Stomach (tissue), 9 donors: ENCODE measurements around the gene PLP1. TPM values are rescaled to one million over a fixed set of nuclear protein-coding genes. Genes with fewer than 3 reads are reported as not detected.
A peak's percentile ranks its signal among the peaks of the same experiment; 100 is the strongest.

ENCODE experiments used
- DNase-seq, 2 donors: peaks; one replicate each; pipeline versions ENCODE4 v3.0.0 to v3.0.0-alpha.2; 2013 to 2019
- H3K27ac ChIP-seq, 5 donors: fragments of 200-600 bp in 4 of 5; sonication (generic) in 4 of 5; one replicate each; pipeline ENCODE4 v1.5.1; 2013 to 2019; ENCODE audit warnings: mild to moderate bottlenecking in 1 of 5, moderate library complexity in 1 of 5
- H3K27me3 ChIP-seq, 3 donors: fragments of 200-600 bp; sonication (generic); one replicate each; pipeline ENCODE4 v1.5.1; 2017 to 2019; ENCODE audit warnings: mixed run types in 1 of 3
- H3K36me3 ChIP-seq, 4 donors: fragments of 200-600 bp; sonication (generic); 1 replicate in 3 of 4; 2 replicates in 1 of 4; pipeline ENCODE4 v1.5.1; 2016 to 2019
- H3K4me1 ChIP-seq, 4 donors: fragments of 200-600 bp; sonication (generic); one replicate each; pipeline ENCODE4 v1.5.1; 2016 to 2019
- H3K4me3 ChIP-seq, 4 donors: fragments of 200-600 bp; sonication (generic) in 3 of 4; one replicate each; pipeline ENCODE4 v1.5.1; 2016 to 2019; ENCODE audit warnings: mild to moderate bottlenecking in 1 of 4
- H3K9me3 ChIP-seq, 4 donors: fragments of 200-600 bp; sonication (generic); one replicate each; pipeline ENCODE4 v1.5.1; 2016 to 2019
- CTCF ChIP-seq, 7 experiments: fragments of 450-650 bp in 4 of 7; fragments of 200-600 bp in 3 of 7; sonication (generic) in 3 of 7; IDR thresholded peaks; one replicate each; pipeline ENCODE4 v1.5.1; 2016 to 2019; ENCODE audit warnings: antibody characterized with exemption in 7 of 7, control low read depth in 2 of 7, mild to moderate bottlenecking in 1 of 7
- EP300 ChIP-seq: sonication (generic); formaldehyde crosslinking; IDR thresholded peaks from one replicate; pipeline ENCODE4 v1.6.1; 2017; ENCODE audit warnings: antibody characterized with exemption
- POLR2A ChIP-seq, 4 donors: fragments of 450-650 bp; IDR thresholded peaks; one replicate each; pipeline ENCODE4 v1.6.1; 2016; ENCODE audit warnings: antibody characterized with exemption in 4 of 4, control low read depth in 2 of 4, mild to moderate bottlenecking in 1 of 4, moderate library complexity in 1 of 4
- POLR2AphosphoS5 ChIP-seq, 3 donors: sonication (generic); formaldehyde crosslinking; IDR thresholded peaks; one replicate each; pipeline ENCODE4 v1.6.1; 2016; ENCODE audit warnings: antibody characterized with exemption in 3 of 3
- WGBS, 5 donors: extraction: QIAGEN DNeasy Blood & Tissue Kit in 3 of 5; methylation state at CpG; one replicate each; pipeline versions ENCODE4 v1.1.5 to v1.1.7; 2013 to 2018; 5-methylcytosine and 5-hydroxymethylcytosine counted together
- intact Hi-C: fragments of 100-400 bp; cut with DNase I; formaldehyde crosslinking; loops from one replicate; pipeline ENCODE4 v1.15.1; 2023; ENCODE audit warnings: low total_unique reads
- polyA plus RNA-seq, 3 donors: library from polyadenylated mRNA; stranded (reverse); fragments of 200-250 nt; gene quantifications; one replicate each; pipeline ENCODE4 v1.2.3, GENCODE V29; 2013
- total RNA-seq, 5 donors: library from RNA; depleted of rRNA; stranded (reverse); fragments of >200 nt; gene quantifications; one replicate each; pipeline versions ENCODE4 v1.1.0 to v1.2.3, GENCODE V29; 2014 to 2016
- donor health status: healthy with polysubstance abuse.
- donor health status: Bipolar disorder and iron deficiency.
- donor health status: healthy.

PLP1 gene
- total and polyA plus RNA-seq, 8 donors, result 2.2 to 36.9 (median 6.3) TPM

- 57 to 77% (median 71%) methylated on average over 3 of the region's 3 CpGs for WGBS, 5 donors
- intact Hi-C loops, result no loop called here
- Histone ChIP-seq H3K27me3 (peaks cover 0 to 19% (median 0%) of the 10 kb centered on the region in 3 donors), H3K27ac (no peak overlapping the region), H3K4me1 (no peaks in the 10 kb centered on the region), H3K36me3 (no peaks in the 10 kb centered on the region), H3K4me3 (no peak overlapping the region), H3K9me3 (no peaks in the 10 kb centered on the region)
- TF ChIP-seq POLR2A (IDR thresholded peaks at IDR 0.05) (no peak), POLR2AphosphoS5 (IDR thresholded peaks at IDR 0.05) (no peak)
- no peak for DNase-seq
Observed at GRCh38 chrX:103730147-103730795, 46.4 kb upstream of the PLP1 start.

DNA sequence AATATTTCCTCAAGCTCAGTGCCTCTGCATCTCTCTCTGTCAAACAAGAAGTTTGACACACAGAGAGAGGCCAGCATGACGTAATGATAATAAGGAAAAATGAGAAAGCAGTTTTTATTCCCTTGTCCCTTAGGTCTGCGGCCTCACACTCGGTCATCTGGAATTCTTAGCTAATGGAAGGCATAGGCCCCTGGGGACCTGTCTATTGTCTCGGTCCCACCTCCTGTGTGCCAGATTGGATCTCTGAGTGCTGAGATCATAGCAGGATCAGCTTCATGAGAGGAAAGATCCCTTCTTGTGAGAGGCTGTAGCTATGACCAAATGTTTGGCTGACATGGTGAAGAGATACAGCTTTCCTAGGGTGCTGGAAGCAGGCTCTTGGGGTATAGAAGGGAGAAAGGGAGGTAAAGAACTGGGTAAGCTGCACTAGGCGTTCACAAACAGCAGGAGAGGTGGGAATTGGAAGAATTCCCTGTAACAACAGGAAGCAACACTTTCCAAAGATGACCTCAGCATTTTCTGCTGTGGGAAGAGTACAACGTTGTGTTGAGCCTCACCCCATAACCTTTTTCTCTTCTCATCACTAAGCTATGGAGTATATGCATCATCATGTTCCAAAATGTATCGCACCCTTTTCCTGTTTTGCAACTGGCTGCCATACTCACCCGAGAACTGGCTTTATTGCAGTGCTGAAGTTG lies 45.7 kb upstream of the PLP1 start:
- Histone ChIP-seq H3K27me3 (peaks cover 0 to 19% (median 0%) of the 10 kb centered on the region in 3 donors), H3K9me3 (no peaks in the 10 kb centered on the region), H3K36me3 (no peaks in the 10 kb centered on the region), H3K27ac (no peak overlapping the region), H3K4me3 (no peak overlapping the region), H3K4me1 (no peaks in the 10 kb centered on the region)
- TF ChIP-seq POLR2AphosphoS5 (IDR thresholded peaks at IDR 0.05), result no peak
- no peak for TF ChIP-seq EP300
- no peak for TF ChIP-seq POLR2A (IDR thresholded peaks at IDR 0.05)
- TF ChIP-seq CTCF (IDR thresholded peaks at IDR 0.05), result no peak
- WGBS, 5 donors, result 50 to 60% (median 58%) methylated on average over 8 of the region's 8 CpGs
- intact Hi-C loops, result no loop called here
- DNase-seq, result peak in 1 of 2 donors; percentile 70

DNA sequence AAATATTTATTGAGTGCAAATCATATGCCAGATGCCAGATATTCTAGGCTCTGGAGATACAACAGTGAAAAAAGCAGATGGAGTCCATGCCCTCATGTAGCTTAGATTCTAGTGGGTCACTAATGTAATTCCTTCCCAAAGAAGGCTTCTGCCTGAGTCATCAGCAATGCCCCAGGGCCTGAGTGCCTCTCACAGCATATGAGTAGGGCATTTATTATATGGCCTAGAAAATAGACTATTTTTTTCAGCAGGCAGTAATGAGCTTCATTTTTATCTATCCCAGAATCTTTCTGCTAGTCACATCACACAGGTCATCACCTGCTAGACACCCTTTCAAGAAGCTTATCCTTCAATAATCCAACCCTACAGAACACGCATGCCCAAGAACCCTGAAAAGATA lies 43.6 kb upstream of the PLP1 start:
- H3K27ac ChIP-seq, result no peak overlapping the region
- H3K4me3 ChIP-seq, result no peak overlapping the region
- no peaks in the 10 kb centered on the region for H3K9me3 ChIP-seq
- no peaks in the 10 kb centered on the region for H3K36me3 ChIP-seq
- 78 to 94% (median 81%) methylated on average over 1 of the region's 1 CpG for WGBS, 5 donors
- no peaks in the 10 kb centered on the region for H3K4me1 ChIP-seq
- intact Hi-C loops, result no loop called here
- no peak for TF ChIP-seq CTCF (IDR thresholded peaks at IDR 0.05)
- TF ChIP-seq EP300, result no peak
- no peak for TF ChIP-seq POLR2A (IDR thresholded peaks at IDR 0.05)
- TF ChIP-seq POLR2AphosphoS5 (IDR thresholded peaks at IDR 0.05), result no peak
- no peak for DNase-seq
- peaks cover 0 to 19% (median 0%) of the 10 kb centered on the region in 3 donors for H3K27me3 ChIP-seq

- TF ChIP-seq EP300 (no peak), POLR2AphosphoS5 (IDR thresholded peaks at IDR 0.05) (no peak), CTCF (IDR thresholded peaks at IDR 0.05) (no peak), POLR2A (IDR thresholded peaks at IDR 0.05) (no peak)
- WGBS, 5 donors, result 45 to 57% (median 54%) methylated on average over 4 of the region's 4 CpGs
- H3K36me3 ChIP-seq, result no peaks in the 10 kb centered on the region
- H3K27ac ChIP-seq, result no peak overlapping the region
- H3K4me1 ChIP-seq, result no peaks in the 10 kb centered on the region
- DNase-seq, result no peak
- intact Hi-C loops, result no loop called here
- H3K4me3 ChIP-seq, result no peak overlapping the region
- H3K9me3 ChIP-seq, result no peaks in the 10 kb centered on the region
- peaks cover 0 to 8% (median 0%) of the 10 kb centered on the region in 3 donors for H3K27me3 ChIP-seq
Observed at GRCh38 chrX:103734125-103734760, 42.4 kb upstream of the PLP1 start.
